HCT116 (cell line): ENCODE results near the gene TMEM52B. TPM values are rescaled to one million over a fixed set of nuclear protein-coding genes. Genes with fewer than 3 reads are reported as not detected.

Experiments used
- ATAC-seq: fragments of 200-7000 bp; cut with Tn5 transposase; 2 replicates; pipeline ENCODE4 v1.9.1; 2020; ENCODE audit warnings: mild to moderate bottlenecking, moderate library complexity
- BruUV-seq: library from RNA; stranded (reverse); fragments of 400-500 nt; replicated peaks from 2 replicates; lab custom pipeline; 2021; lab: Mats Ljungman, UMichigan
- CTCF ChIA-PET: fragments of 300-600 bp; sonication (Branson Sonifier 250); formaldehyde crosslinking; loops from one replicate; lab custom pipeline; 2021; ENCODE audit warnings: antibody characterized with exemption; lab: Charles Lee
- POLR2A ChIA-PET: fragments of 300-600, 350-600 bp; sonication (Branson Sonifier 250); formaldehyde crosslinking; loops from one replicate; lab custom pipeline; 2021; ENCODE audit warnings: antibody characterized with exemption; lab: Charles Lee
- RAD21 ChIA-PET, 2 experiments: fragments of 300-600 bp; sonication (Branson Sonifier 250); formaldehyde crosslinking; loops; one replicate each; lab custom pipeline; 2023; ENCODE audit warnings: low total read pairs in 2 of 2; ENCODE audit not compliant: uncharacterized antibody in 2 of 2, unreplicated experiment in 2 of 2, low non-redundant PET in 1 of 2; lab: Charles Lee
- DNase-seq: peaks from one replicate; pipeline ENCODE4 v3.0.0-alpha.2; 2010; ENCODE audit warnings: low read depth, low spot score
- H2AFZ ChIP-seq: fragments of 200-600 bp; shearing (Covaris generic), sonication (generic); 2 replicates; pipeline ENCODE4 v1.6.1; 2017; ENCODE audit warnings: low read depth, mixed run types, mixed read lengths, antibody characterized with exemption, low read length; ENCODE audit not compliant: poor library complexity, severe bottlenecking
- H3K27ac ChIP-seq: 2 replicates; pipeline ENCODE4 v1.5.1; 2012; ENCODE audit warnings: low read depth, low read length
- H3K27me3 ChIP-seq: fragments of 200-600 bp; sonication (generic); 2 replicates; pipeline ENCODE4 v1.6.1; 2016; ENCODE audit warnings: mixed run types, low read length, mixed read lengths; ENCODE audit not compliant: insufficient read depth
- H3K36me3 ChIP-seq, 2 experiments: fragments of 200-500 bp in 1 of 2; fragments of 200-600 bp in 1 of 2; sonication (Bioruptor generic) in 1 of 2; sonication (generic) in 1 of 2; 2 replicates each; pipeline versions ENCODE4 v1.5.1 to v1.6.1; 2014 to 2016; ENCODE audit warnings: low read length in 2 of 2, inconsistent platforms in 1 of 2, mixed read lengths in 1 of 2, mixed run types in 1 of 2; ENCODE audit not compliant: insufficient read depth in 2 of 2, control insufficient read depth in 1 of 2
- H3K4me1 ChIP-seq, 2 experiments: fragments of 200-600 bp in 1 of 2; sonication (generic) in 1 of 2; 2 replicates each; pipeline versions ENCODE4 v1.5.1 to v1.6.1; 2012 to 2017; ENCODE audit warnings: low read length in 2 of 2, inconsistent platforms in 1 of 2, mild to moderate bottlenecking in 1 of 2, mixed read lengths in 1 of 2, mixed run types in 1 of 2, moderate library complexity in 1 of 2; ENCODE audit not compliant: insufficient read depth in 2 of 2, control insufficient read depth in 1 of 2
- H3K4me2 ChIP-seq: fragments of 200-600 bp; sonication (generic); 2 replicates; pipeline ENCODE4 v1.6.1; 2017; ENCODE audit warnings: mixed run types, low read length, mixed read lengths
- H3K4me3 ChIP-seq, 2 experiments: fragments of 200-600 bp in 1 of 2; sonication (generic) in 1 of 2; replicated peaks in 1 of 2; 2 replicates each; pipeline ENCODE4 v1.5.1; 2011 to 2016; ENCODE audit warnings: low read length in 2 of 2, control low read depth in 1 of 2, low read depth in 1 of 2, mild to moderate bottlenecking in 1 of 2, mixed read lengths in 1 of 2, mixed run types in 1 of 2
- H3K79me2 ChIP-seq: fragments of 200-600 bp; sonication (generic); 2 replicates; pipeline ENCODE4 v1.6.1; 2017; ENCODE audit warnings: mild to moderate bottlenecking, mixed run types, low read length, moderate library complexity, mixed read lengths; ENCODE audit not compliant: insufficient read depth
- H3K9ac ChIP-seq: fragments of 200-600 bp; sonication (generic); 2 replicates; pipeline ENCODE4 v1.6.1; 2016; ENCODE audit warnings: low read length, mixed read lengths
- H3K9me2 ChIP-seq: fragments of 200-600 bp; sonication (generic), shearing (Covaris generic); 2 replicates; pipeline ENCODE4 v1.6.1; 2017; ENCODE audit warnings: mixed run types, mild to moderate bottlenecking, moderate library complexity; ENCODE audit not compliant: insufficient read depth
- H3K9me3 ChIP-seq, 2 experiments: fragments of 200-500 bp in 1 of 2; fragments of 200-600 bp in 1 of 2; sonication (Bioruptor generic) in 1 of 2; sonication (generic) in 1 of 2; 2 replicates each; pipeline ENCODE4 v1.6.1; 2014 to 2017; ENCODE audit warnings: low read length in 2 of 2, mixed read lengths in 2 of 2, inconsistent platforms in 1 of 2, low read depth in 1 of 2, mild to moderate bottlenecking in 1 of 2, mixed run types in 1 of 2, moderate library complexity in 1 of 2; ENCODE audit not compliant: control insufficient read depth in 1 of 2, insufficient read depth in 1 of 2
- H4K20me1 ChIP-seq: fragments of 200-600 bp; sonication (generic), shearing (Covaris generic); 2 replicates; pipeline ENCODE4 v1.6.1; 2017; ENCODE audit warnings: mixed run types, mild to moderate bottlenecking, moderate library complexity; ENCODE audit not compliant: insufficient read depth
- CTCF ChIP-seq, 3 experiments: fragments of 200-600 bp in 1 of 3; sonication (generic) in 1 of 3; IDR thresholded peaks in 2 of 3; conservative IDR thresholded peaks in 1 of 3; 2 replicates each; pipeline ENCODE4 v1.5.1; 2012 to 2017; ENCODE audit warnings: low read depth in 2 of 3, low read length in 2 of 3, antibody characterized with exemption in 1 of 3, borderline replicate concordance in 1 of 3, control low read depth in 1 of 3, mild to moderate bottlenecking in 1 of 3, mixed read lengths in 1 of 3, mixed run types in 1 of 3, moderate library complexity in 1 of 3; ENCODE audit not compliant: insufficient read depth in 1 of 3
- RAD21 ChIP-seq: IDR thresholded peaks from 2 replicates; pipeline ENCODE4 v1.6.1; 2012; ENCODE audit warnings: low read depth, mild to moderate bottlenecking
- REST ChIP-seq: IDR thresholded peaks from 2 replicates; pipeline ENCODE4 v1.6.1; 2012; ENCODE audit warnings: low read depth
- intact Hi-C: fragments of 100-400 bp; cut with micrococcal nuclease; formaldehyde crosslinking; loops from 2 replicates; pipeline ENCODE4 v1.10.0; 2022
- total RNA-seq: library from RNA; stranded (reverse); gene quantifications from one replicate; pipeline ENCODE4 v1.2.1, GENCODE V29; 2021; ENCODE audit not compliant: unreplicated experiment

The TMEM52B gene
- total RNA-seq, 1 experiment from 2014 or later = not detected

- Histone ChIP-seq H3K27ac (peak overlapping the region; percentile 4; the same call in 1 of the 2 replicates), H4K20me1 (no peaks in the 10 kb centered on the region), H3K27me3 (no peaks in the 10 kb centered on the region), H3K4me3 (peak overlapping the region; percentile 23 to 38; a peak in 3 of 4 replicates), H3K4me1 (peaks cover 0 to 5% of the 10 kb centered on the region in 2 experiments; a peak in 1 of 4 replicates), H3K9ac (no peak overlapping the region), H3K79me2 (no peaks in the 10 kb centered on the region), H3K36me3 (no peaks in the 10 kb centered on the region), H3K4me2 (peak overlapping the region; percentile 73), H2AFZ (peak overlapping the region; percentile 64), H3K9me3 (no peaks in the 10 kb centered on the region), H3K9me2 (no peaks in the 10 kb centered on the region)
- ChIA-PET POLR2A (no interaction called here), CTCF (interaction anchor here (0.7 to 1.8 kb wide), 21 partner anchors 8 to 1046 kb away, joined by 3 to 11 read pairs (median 4); partner anchors contain the start of genes GABARAPL1 and OLR1), RAD21 (no interaction called here)
- DNase-seq (peak; percentile 21), ATAC-seq (peak; percentile 81)
- intact Hi-C loops = loop anchor here (1.0 to 5.0 kb wide), 3 partner anchors 37 to 1334 kb away; no protein-coding TSS in a partner anchor
- BruUV-seq = no TSS peak
- TF ChIP-seq REST = no peak
- peak; percentile 65 for TF ChIP-seq RAD21
- peak; percentile 65 to 78 (median 74) for TF ChIP-seq CTCF (IDR thresholded peaks at IDR 0.05 in 2 of 3, conservative IDR thresholded peaks at IDR 0.05 in 1 of 3; ENCODE audit: borderline replicate concordance in 1 of 3, insufficient read depth in 1 of 3, low read depth in 2 of 3, low read length in 2 of 3)
Measured at GRCh38 chr12:10153271-10154144, 25.3 kb upstream of the TMEM52B start.
